VCaP (cell line): ENCODE results near the gene CBFA2T3.

Source experiments
- H3K27ac ChIP-seq: fragments of 450-650 bp; 2 replicates; pipeline ENCODE4 v1.5.1; 2017
- TF ChIP-seq, protein P1 (sequence below): fragments of 450-650 bp; conservative IDR thresholded peaks from 2 replicates; pipeline ENCODE4 v1.5.1; 2017; ENCODE audit warnings: mild to moderate bottlenecking, moderate library complexity

Gene CBFA2T3

DNA sequence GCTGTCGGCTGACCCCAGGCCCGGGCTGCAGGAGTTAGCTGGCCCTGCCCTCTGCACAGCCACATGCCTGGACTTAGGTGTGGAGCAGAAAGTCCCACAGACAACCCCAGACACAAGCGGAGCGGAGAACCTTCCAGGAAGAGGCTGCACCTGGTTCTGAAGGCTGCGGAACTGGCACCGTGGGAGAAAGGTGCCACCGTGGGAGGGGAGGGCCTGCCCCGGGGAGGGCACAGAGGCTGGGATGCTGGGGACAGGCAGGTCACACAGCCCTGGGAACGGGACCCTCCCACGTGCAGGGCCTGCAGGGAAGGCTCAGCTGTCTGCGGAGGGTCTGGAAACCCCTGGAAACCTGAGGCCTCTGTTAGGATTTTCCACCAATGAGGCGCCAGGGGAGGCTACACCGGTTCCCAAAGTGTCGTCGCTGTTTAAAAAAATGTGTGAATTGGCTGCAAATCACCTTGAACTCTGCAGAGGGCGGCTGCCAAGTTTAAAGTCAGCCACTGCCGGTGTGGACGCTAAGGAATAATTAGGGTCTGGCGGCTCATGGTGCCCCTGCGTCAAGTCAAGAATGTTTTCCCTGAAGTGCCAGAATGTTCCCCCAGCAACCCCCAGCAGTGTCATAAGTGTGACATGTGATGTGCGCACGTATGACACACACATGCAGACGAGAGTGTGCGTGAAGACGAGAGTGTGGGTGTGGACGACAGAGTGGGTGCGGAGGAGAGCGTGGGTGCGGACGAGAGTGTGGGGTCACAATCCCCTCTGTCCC, 59.7 kb downstream of the CBFA2T3 start:
- no peak overlapping the region for H3K27ac ChIP-seq

DNA sequence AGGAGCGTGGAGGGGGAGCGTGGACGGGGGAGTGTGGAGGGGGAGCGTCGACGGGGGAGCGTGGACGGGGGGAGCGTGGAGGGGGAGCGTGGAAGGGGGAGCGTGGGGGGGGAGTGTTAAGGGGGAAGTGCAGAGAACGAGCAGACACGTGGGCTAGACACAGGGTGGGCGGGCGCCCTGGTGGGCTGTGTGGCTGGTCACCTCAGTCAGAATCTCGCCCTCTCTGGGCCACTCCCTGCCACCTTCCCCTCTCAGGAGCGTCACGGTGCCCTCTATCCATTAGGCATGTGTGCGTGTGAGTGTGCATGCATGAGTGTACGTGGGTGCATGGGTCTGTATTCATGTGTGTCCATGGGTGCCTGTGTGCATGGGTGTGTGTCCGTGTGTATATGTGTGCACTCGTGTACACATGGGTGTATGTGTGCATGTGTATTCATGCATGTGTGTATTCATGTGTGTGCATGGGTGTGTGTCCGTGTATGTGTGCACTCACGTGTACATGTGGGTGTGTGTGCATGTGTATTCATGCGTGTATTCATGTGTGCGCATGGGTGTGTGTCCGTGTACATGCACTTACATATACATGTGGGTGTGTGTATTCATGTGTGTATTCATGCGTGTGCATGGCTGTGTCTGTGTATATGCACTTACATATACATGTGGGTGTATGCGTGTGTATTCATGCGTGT, 61.2 kb downstream of the CBFA2T3 start:
- TF ChIP-seq, protein P1, sequence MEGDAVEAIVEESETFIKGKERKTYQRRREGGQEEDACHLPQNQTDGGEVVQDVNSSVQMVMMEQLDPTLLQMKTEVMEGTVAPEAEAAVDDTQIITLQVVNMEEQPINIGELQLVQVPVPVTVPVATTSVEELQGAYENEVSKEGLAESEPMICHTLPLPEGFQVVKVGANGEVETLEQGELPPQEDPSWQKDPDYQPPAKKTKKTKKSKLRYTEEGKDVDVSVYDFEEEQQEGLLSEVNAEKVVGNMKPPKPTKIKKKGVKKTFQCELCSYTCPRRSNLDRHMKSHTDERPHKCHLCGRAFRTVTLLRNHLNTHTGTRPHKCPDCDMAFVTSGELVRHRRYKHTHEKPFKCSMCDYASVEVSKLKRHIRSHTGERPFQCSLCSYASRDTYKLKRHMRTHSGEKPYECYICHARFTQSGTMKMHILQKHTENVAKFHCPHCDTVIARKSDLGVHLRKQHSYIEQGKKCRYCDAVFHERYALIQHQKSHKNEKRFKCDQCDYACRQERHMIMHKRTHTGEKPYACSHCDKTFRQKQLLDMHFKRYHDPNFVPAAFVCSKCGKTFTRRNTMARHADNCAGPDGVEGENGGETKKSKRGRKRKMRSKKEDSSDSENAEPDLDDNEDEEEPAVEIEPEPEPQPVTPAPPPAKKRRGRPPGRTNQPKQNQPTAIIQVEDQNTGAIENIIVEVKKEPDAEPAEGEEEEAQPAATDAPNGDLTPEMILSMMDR, result no peak

More for the DNA sequence above, 59.7 kb downstream of the CBFA2T3 start:
- TF ChIP-seq, protein P1, result no peak

DNA sequence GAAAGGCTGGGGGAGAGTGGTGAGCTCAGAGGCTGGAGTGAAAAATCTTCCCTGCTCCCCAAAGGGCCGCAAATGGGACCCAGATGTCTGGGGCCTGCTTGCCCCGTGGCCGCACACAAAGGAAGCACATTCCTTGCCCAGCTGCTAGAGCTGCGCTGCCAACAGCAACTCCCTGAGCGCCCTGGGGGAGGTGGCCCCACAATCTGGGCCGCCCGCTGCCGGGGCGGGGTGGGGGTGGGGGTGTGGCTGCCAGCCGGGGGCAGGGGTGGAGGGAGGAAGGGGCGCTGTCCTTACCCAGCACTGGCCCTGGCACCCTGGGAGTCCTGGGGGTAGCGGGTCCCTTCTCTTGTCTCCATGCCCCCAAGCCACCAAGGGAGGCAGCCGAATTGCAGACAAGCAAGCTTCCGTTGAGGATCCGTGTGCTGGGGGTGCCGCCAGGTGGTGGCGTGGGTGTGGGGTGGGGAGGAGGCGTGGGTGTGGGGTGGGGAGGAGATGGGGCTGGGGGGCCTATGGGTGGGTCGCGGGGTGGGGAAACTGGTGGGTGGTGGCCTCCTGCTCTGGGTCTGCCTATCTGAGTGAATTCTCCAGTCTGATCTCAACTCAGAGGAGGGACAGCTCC, 62.1 kb downstream of the CBFA2T3 start:
- TF ChIP-seq, protein P1, result no peak
- H3K27ac ChIP-seq, result no peak overlapping the region

More for the DNA sequence above, 61.2 kb downstream of the CBFA2T3 start:
- H3K27ac ChIP-seq, result no peak overlapping the region

DNA sequence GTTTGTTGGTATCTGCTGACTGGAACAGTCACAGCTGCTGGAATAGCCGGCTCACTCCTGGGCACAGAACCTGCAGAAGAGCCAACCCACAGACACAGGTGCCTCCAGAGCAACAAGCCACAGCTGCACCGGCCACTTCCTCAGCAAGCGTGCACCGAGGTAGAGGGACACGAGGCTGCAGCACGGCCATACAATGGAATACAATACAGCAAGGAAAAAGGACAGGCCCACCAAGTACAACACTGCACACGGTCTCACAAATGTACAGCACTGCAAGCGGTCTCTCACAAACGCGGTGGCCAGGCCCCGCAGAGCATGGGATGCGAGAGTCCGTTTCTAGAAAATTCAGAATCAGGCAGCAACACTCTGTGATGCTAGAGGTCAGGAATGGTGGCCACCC, 63.1 kb downstream of the CBFA2T3 start:
- TF ChIP-seq, protein P1, result no peak
- H3K27ac ChIP-seq, result no peak overlapping the region

GRCh38 chr16:88913001-88913612, 63.9 kb downstream of the CBFA2T3 start:
- TF ChIP-seq, protein P1, result no peak
- no peak overlapping the region for H3K27ac ChIP-seq

- H3K27ac ChIP-seq, result no peak overlapping the region
- TF ChIP-seq, protein P1, result no peak
Measured at GRCh38 chr16:88912556-88912955, 64.5 kb downstream of the CBFA2T3 start.

GRCh38 chr16:88911946-88912310, 65.1 kb downstream of the CBFA2T3 start:
- TF ChIP-seq, protein P1, result no peak
- H3K27ac ChIP-seq, result no peak overlapping the region
